Ovary (tissue), 3 donors: ENCODE results near the gene HSPBP1.

Experiments
- CTCF ChIP-seq, 3 donors: fragments of 450-650 bp in 2 of 3; fragments of 200-600 bp in 1 of 3; IDR thresholded peaks; one replicate each; pipeline versions ENCODE4 v1.5.1 to v1.8.0; 2016 to 2022; ENCODE audit warnings: antibody characterized with exemption in 3 of 3, mild to moderate bottlenecking in 1 of 3
- POLR2A ChIP-seq: fragments of 450-650 bp; IDR thresholded peaks from one replicate; pipeline ENCODE4 v1.6.1; 2017; ENCODE audit warnings: antibody characterized with exemption, mild to moderate bottlenecking, moderate library complexity
- donor health status: DM: no; HTN: no; CAD: no.

- TF ChIP-seq CTCF (IDR thresholded peaks at IDR 0.05) (no peak), POLR2A (no peak)
Observed at GRCh38 chr19:55220525-55220924, 59.4 kb downstream of the HSPBP1 start.
